Hypothalamus (tissue), 51 donors: ENCODE data around the gene SLC5A9.
"Not testable (repeated sequence)": the region's sequence is repeated elsewhere in the genome, so short reads cannot be mapped to it uniquely, and the experiment has no call there.

Experiments used
- DNase-seq, 51 donors: peaks; one replicate each; lab custom pipeline; 2025; lab: John Stamatoyannopoulos, UW

The SLC5A9 gene

GRCh38 chr1:48236716-48237470 lies 14.4 kb downstream of the SLC5A9 start:
- DNase-seq = peak in 1 of 51 donors; percentile 8

GRCh38 chr1:48242141-48242736 lies 19.7 kb downstream of the SLC5A9 start:
- peak in 1 of 51 donors; percentile 9 for DNase-seq

GRCh38 chr1:48245106-48245505 lies 22.6 kb downstream of the SLC5A9 start:
- peak in 2 of 51 donors; percentile 5 for DNase-seq

- peak in 12 of 51 donors; percentile 7 to 53 (median 24) for DNase-seq
Observed at GRCh38 chr1:48246727-48247126, 24.2 kb downstream of the SLC5A9 start.

- DNase-seq = no peak
Observed at GRCh38 chr1:48248356-48248755, 25.8 kb downstream of the SLC5A9 start.

GRCh38 chr1:48249868-48250267 lies 27.4 kb downstream of the SLC5A9 start:
- DNase-seq = no peak

- no peak for DNase-seq
Observed at GRCh38 chr1:48250572-48250971, 28.1 kb downstream of the SLC5A9 start.

- DNase-seq = no peak
Observed at GRCh38 chr1:48251323-48251722, 28.8 kb downstream of the SLC5A9 start.

GRCh38 chr1:48251821-48252220 lies 29.3 kb downstream of the SLC5A9 start:
- DNase-seq = no peak

GRCh38 chr1:48254254-48254653 lies 31.7 kb downstream of the SLC5A9 start:
- no peak for DNase-seq

- DNase-seq = no peak
Observed at GRCh38 chr1:48258106-48258505, 35.6 kb downstream of the SLC5A9 start.

- DNase-seq = no peak
Observed at GRCh38 chr1:48261881-48262400, 39.4 kb downstream of the SLC5A9 start.

- DNase-seq = no peak
Observed at GRCh38 chr1:48263041-48263440, 40.5 kb downstream of the SLC5A9 start.

GRCh38 chr1:48266576-48266975 lies 44.1 kb downstream of the SLC5A9 start:
- DNase-seq = no peak

GRCh38 chr1:48277437-48277836 lies 54.9 kb downstream of the SLC5A9 start:
- DNase-seq = not testable (repeated sequence)

- DNase-seq = not testable (repeated sequence)
Observed at GRCh38 chr1:48282329-48282728, 59.8 kb downstream of the SLC5A9 start.

- not testable (repeated sequence) for DNase-seq
Observed at GRCh38 chr1:48284696-48285420, 62.3 kb downstream of the SLC5A9 start.

- no peak for DNase-seq
Observed at GRCh38 chr1:48285525-48285924, 63.0 kb downstream of the SLC5A9 start.

- no peak for DNase-seq
Observed at GRCh38 chr1:48291421-48291820, 68.9 kb downstream of the SLC5A9 start.

GRCh38 chr1:48292706-48293105 lies 70.2 kb downstream of the SLC5A9 start:
- no peak for DNase-seq

GRCh38 chr1:48294094-48294493 lies 71.6 kb downstream of the SLC5A9 start:
- DNase-seq = not testable (repeated sequence)
